NCI-H510A treated with DMSO at 0.1 percent for 48 hours (cell line): ENCODE measurements around the gene ATG9A.

ENCODE experiments used
- DNase-seq: peaks from one replicate; lab custom pipeline; 2025; lab: John Stamatoyannopoulos, UW

The ATG9A gene

GRCh38 chr2:219175928-219176817, 53.3 kb downstream of the ATG9A start:
- no peak for DNase-seq

- no peak for DNase-seq
Measured at GRCh38 chr2:219175486-219175885, 54.0 kb downstream of the ATG9A start.

- DNase-seq = no peak
Measured at GRCh38 chr2:219174801-219175200, 54.6 kb downstream of the ATG9A start.

- DNase-seq = no peak
Measured at GRCh38 chr2:219174146-219174545, 55.3 kb downstream of the ATG9A start.

GRCh38 chr2:219173176-219173575, 56.3 kb downstream of the ATG9A start:
- no peak for DNase-seq

- no peak for DNase-seq
Measured at GRCh38 chr2:219172231-219173154, 56.9 kb downstream of the ATG9A start.

- peak; percentile 6 for DNase-seq
Measured at GRCh38 chr2:219171231-219171651, 58.2 kb downstream of the ATG9A start.

- no peak for DNase-seq
Measured at GRCh38 chr2:219169930-219170654, 59.3 kb downstream of the ATG9A start, which contains the start of gene SLC23A3. SLC23A3 (minus strand) TSS chr2:219170029; CDS start chr2:219169984, 45 bp downstream.
